HUES6 (cell line): ENCODE data around the gene ENC1.

ENCODE experiments used
- H3K27ac ChIP-seq: 2 replicates; pipeline ENCODE4 v1.7.0; 2013; ENCODE audit warnings: low read depth, mild to moderate bottlenecking, low read length, inconsistent platforms
- H3K27me3 ChIP-seq: 2 replicates; pipeline ENCODE4 v1.6.1; 2013; ENCODE audit warnings: low read length; ENCODE audit not compliant: control insufficient read depth, insufficient read depth
- H3K36me3 ChIP-seq: 2 replicates; pipeline ENCODE4 v1.6.1; 2013; ENCODE audit warnings: low read length; ENCODE audit not compliant: control insufficient read depth, insufficient read depth
- H3K4me1 ChIP-seq: 2 replicates; pipeline ENCODE4 v1.6.1; 2013; ENCODE audit warnings: low read length; ENCODE audit not compliant: control insufficient read depth, insufficient read depth
- H3K4me3 ChIP-seq: 2 replicates; pipeline ENCODE4 v1.5.1; 2013; ENCODE audit warnings: low read depth, low read length
- H3K9ac ChIP-seq: one replicate; pipeline ENCODE4 v1.6.1; 2013; ENCODE audit warnings: mild to moderate bottlenecking, low read length
- H3K9me3 ChIP-seq: 2 replicates; pipeline ENCODE4 v1.6.1; 2013; ENCODE audit warnings: low read depth, low read length; ENCODE audit not compliant: control insufficient read depth, insufficient read depth

Gene ENC1

DNA sequence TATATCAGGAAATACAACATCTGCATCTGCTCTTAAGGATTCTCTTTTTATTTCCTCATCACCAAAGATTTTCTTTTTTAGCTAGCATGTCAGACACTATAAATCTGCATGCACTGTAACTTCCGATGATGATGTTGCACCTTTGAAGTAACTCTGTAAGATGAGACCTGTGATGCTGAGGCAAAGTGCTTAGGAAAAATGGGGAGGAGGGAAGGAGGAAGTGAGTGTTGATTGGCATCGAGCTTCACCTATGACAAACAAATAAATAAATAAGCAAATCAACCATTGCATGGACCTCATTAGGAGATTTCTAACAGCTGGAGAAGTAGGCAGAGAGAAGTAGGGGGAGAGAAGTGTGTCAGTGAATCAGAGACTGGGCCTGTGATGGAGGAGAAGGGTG lies 52.6 kb downstream of the ENC1 start:
- H3K27ac ChIP-seq, result no peak overlapping the region
- H3K9ac ChIP-seq, result no peak overlapping the region
- H3K4me1 ChIP-seq, result peaks cover 46% of the 10 kb centered on the region
- no peaks in the 10 kb centered on the region for H3K9me3 ChIP-seq
- no peaks in the 10 kb centered on the region for H3K27me3 ChIP-seq
- no peaks in the 10 kb centered on the region for H3K36me3 ChIP-seq
- H3K4me3 ChIP-seq, result no peak overlapping the region

DNA sequence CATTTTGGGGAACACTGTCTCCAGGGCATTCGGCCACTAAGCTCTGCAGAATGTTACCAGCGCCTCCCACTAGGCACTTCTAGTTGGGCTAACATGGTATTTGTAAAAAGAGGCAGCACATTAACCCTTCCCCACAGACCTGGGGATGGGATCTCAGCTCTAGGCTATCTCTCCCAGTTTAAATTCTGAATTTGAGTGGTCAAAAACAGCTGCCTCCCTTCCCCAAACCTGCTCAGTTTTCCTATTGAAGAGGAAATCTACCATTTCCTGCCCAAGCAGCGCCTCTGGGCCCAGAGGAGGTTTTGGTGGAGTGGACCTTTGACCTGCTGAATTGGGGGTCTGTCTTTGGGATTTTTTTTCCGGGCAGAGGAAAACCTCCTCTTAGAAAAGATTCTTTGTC lies 53.2 kb downstream of the ENC1 start:
- Histone ChIP-seq H3K27ac (no peak overlapping the region), H3K9me3 (no peaks in the 10 kb centered on the region), H3K4me3 (no peak overlapping the region), H3K9ac (no peak overlapping the region), H3K27me3 (no peaks in the 10 kb centered on the region), H3K4me1 (peaks cover 46% of the 10 kb centered on the region), H3K36me3 (no peaks in the 10 kb centered on the region)

DNA sequence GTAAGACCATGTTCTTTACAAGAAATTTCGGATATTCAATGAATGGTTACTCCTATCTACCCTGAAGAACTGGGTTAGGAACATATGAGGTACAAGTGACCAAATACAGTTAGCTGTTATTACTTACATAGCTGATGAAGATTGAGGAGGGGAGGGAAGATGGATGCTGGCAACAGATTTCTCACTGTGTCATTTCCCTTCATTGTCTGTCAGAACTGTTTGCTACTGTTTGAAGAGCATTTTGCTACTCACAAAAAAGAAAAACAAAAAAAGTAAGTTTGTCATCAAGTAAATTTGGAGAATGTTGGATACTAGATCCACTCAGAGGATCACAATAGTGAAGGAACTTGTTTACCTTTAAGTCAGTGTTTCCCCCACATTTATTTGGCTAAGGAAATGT lies 53.7 kb downstream of the ENC1 start:
- H3K27ac ChIP-seq, result no peak overlapping the region
- no peaks in the 10 kb centered on the region for H3K36me3 ChIP-seq
- no peak overlapping the region for H3K4me3 ChIP-seq
- H3K9ac ChIP-seq, result no peak overlapping the region
- no peaks in the 10 kb centered on the region for H3K9me3 ChIP-seq
- H3K4me1 ChIP-seq, result peaks cover 46% of the 10 kb centered on the region
- no peaks in the 10 kb centered on the region for H3K27me3 ChIP-seq

DNA sequence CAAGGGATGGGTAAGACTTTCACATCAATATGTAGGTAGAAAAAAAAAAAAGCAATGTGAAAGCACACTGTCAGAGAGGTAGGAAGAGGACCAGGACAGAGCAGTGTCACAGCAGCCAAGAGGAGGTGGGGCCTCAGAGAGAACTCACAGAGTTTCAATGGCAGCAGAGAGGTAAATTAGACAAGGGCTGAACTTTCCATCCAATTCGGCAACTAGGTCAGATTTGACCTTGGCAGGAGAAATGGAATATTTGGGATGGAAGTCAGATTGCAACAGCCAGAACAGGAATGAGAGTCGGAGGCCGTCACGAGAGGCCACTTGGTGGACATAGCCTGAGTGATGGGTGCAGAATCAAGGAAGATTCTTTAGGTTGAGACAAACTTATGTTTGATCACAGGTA lies 57.7 kb downstream of the ENC1 start:
- Histone ChIP-seq H3K4me1 (peaks cover 28% of the 10 kb centered on the region), H3K4me3 (no peak overlapping the region), H3K9ac (no peak overlapping the region), H3K27ac (no peak overlapping the region), H3K27me3 (no peaks in the 10 kb centered on the region), H3K9me3 (no peaks in the 10 kb centered on the region), H3K36me3 (no peaks in the 10 kb centered on the region)

DNA sequence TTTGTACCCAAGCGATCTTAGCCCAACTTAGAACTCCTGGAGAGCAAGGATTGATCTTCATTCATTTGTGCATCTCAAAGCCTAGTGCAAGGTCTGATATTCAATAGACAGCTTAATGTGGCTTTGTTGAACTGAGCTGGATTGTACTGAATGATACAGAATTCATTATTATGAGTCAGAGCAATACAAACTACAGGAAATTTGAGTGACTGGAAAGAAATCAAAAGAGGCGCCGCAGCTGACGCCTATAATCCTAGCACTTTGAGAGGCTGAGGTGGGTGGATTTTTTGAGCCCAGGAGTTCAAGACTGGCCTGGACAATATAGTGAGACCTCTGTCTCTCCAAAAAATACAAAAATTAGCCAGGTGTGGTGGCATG lies 58.6 kb downstream of the ENC1 start:
- Histone ChIP-seq H3K27me3 (no peaks in the 10 kb centered on the region), H3K4me3 (no peak overlapping the region), H3K4me1 (peaks cover 23% of the 10 kb centered on the region), H3K9me3 (no peaks in the 10 kb centered on the region), H3K9ac (no peak overlapping the region), H3K27ac (no peak overlapping the region), H3K36me3 (no peaks in the 10 kb centered on the region)

DNA sequence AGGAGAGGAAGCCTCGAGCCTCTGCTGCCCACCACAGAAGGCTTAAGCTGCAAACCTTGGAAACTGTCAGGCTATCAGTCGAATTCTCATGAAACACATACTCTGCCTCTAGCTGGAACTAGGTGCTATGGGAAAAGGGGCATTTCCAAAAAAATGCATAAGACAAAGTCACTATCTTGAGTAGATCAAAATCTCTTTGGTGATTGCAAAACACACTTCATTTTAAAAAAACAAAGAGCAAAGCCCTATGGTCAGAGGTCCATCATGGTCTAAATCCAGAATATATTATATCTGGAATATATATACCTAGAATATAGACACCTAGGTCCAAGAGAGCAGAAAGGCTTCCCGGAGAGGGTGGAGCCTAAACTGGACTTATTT lies 59.8 kb downstream of the ENC1 start:
- Histone ChIP-seq H3K27me3 (no peaks in the 10 kb centered on the region), H3K9ac (no peak overlapping the region), H3K36me3 (no peaks in the 10 kb centered on the region), H3K9me3 (no peaks in the 10 kb centered on the region), H3K4me3 (no peak overlapping the region), H3K4me1 (peaks cover 12% of the 10 kb centered on the region), H3K27ac (no peak overlapping the region)

DNA sequence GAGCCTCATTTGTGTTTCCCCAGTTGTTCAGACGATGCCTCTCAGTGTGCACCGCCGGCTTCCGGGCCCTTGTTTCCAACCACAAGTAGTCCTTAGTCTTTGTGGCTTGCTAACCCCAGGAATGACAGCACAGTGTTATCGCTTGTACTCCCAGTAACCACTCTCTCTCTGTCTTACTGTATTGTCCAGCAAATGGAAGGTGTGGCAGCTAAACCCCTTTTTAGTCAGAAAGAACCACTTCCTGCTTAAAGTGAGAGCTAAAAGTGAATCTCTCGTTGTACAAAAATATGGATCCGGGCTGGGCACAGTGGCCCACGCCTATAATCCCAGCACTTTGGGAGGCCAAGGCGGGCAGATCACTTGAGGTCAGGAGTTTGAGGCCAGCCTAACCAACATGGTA lies 61.3 kb downstream of the ENC1 start:
- H3K27me3 ChIP-seq, result no peaks in the 10 kb centered on the region
- H3K36me3 ChIP-seq, result no peaks in the 10 kb centered on the region
- H3K27ac ChIP-seq, result no peak overlapping the region
- H3K9ac ChIP-seq, result no peak overlapping the region
- H3K4me3 ChIP-seq, result no peak overlapping the region
- peaks cover 5% of the 10 kb centered on the region; the same call in 1 of the 2 replicates for H3K4me1 ChIP-seq
- no peaks in the 10 kb centered on the region for H3K9me3 ChIP-seq

DNA sequence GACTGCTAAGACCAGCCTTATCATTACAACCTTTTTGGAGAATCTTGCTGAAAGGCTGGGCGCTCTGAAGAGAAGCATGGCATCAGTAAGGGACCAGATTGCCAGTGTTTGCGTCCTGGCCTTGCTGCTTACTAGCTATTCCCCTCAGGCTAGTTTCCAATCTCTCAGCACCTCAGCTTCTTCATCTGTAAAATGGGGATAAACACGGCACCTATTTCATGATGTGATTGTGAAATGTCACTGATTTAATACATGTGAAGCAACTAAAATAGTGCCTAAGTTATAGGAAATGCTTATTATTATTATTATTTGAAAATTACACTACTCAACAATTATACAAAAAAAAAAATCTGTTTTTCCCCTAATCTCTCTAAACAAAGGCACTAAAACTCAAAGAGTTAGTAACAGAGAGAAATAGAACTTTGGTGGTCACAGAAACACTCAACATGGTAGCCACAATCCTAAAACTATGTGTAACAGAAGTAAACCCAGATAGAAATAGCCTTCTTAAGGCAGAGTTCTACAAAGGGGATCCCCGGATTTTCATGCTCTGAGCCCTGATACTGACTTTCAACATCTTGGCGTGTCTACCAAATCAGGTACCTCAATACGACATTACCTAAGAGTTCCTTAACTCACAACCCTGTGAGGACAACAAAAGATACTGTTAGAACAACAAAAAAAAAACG lies 62.0 kb downstream of the ENC1 start:
- Histone ChIP-seq H3K9ac (no peak overlapping the region), H3K36me3 (no peaks in the 10 kb centered on the region), H3K27me3 (no peaks in the 10 kb centered on the region), H3K27ac (no peak overlapping the region), H3K4me1 (peaks cover 5% of the 10 kb centered on the region; the same call in 1 of the 2 replicates), H3K4me3 (no peak overlapping the region), H3K9me3 (no peaks in the 10 kb centered on the region)
